HG03097 (cell line): Measurements from ENCODE around the gene RAB24.
"Not testable (repeated sequence)": the region's sequence is repeated elsewhere in the genome, so short reads cannot be mapped to it uniquely, and the experiment has no call there.

Source experiments
- ATAC-seq: cut with Tn5 transposase; IDR thresholded peaks from one replicate; pipeline ENCODE4 v1.9.1; 2021; ENCODE audit not compliant: unreplicated experiment, low FRiP score

Gene RAB24

GRCh38 chr5:177296581-177296980 is 6.9 kb downstream of the RAB24 start:
- no peak for ATAC-seq

- ATAC-seq = no peak
Measured at GRCh38 chr5:177295924-177296323, 7.6 kb downstream of the RAB24 start.

DNA sequence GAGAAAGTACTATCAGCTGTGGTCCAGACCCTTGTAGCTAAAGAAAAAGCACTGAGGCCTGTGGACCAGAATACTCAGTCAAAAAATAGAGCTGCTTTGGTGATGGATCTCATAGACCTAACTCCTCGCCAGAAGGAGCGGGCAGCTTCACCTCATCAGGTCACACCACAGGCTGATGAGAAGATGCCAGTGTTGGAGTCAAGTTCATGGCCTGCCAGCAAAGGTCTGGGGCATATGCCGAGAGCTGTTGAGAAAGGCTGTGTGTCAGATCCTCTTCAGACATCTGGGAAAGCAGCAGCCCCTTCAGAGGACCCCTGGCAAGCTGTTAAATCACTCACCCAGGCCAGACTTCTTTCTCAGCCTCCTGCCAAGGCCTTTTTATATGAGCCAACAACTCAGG is 8.9 kb downstream of the RAB24 start:
- no peak for ATAC-seq

GRCh38 chr5:177293819-177294581 is 9.5 kb downstream of the RAB24 start:
- no peak for ATAC-seq

GRCh38 chr5:177291735-177292134 is 11.8 kb downstream of the RAB24 start:
- no peak for ATAC-seq

GRCh38 chr5:177290816-177291596 is 12.5 kb downstream of the RAB24 start:
- no peak for ATAC-seq

DNA sequence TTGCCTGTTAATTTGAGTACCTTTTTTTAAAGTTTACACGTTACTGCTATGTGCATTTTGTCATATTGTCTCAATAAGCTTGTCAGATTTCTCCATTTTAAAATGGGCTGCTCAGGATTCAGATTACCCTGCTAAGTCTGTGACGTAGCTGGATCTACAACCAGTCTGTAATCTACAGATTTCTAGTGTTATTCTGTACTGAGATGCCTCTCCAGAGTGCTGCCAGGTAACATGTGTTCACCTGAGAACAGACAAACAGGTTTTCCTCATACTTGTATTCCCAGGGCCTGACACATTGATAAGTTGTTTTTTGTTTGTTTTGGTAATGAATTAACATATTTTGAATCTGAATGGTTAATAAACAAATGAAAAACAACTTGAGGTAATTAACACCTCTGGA is 15.3 kb downstream of the RAB24 start:
- ATAC-seq = no peak

DNA sequence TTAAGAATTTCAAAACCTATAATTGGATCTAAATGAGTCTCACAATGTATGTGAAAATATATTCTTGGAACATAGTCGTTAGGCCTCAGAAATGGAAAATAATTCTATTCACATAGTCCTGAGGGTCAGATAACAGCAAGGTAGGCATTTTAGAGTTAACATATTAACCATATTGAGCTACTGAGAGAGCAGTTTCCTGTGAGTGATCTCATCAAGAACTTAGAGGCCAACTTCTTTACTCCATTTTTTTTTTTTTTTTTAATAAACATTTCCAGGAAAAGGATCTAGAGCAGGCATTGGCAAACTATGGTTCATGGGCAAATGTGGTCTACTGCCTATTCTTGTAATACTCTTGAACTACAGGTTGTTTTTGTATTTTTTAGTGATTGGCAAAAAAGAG is 26.6 kb downstream of the RAB24 start:
- no peak for ATAC-seq

GRCh38 chr5:177275883-177276282 is 27.6 kb downstream of the RAB24 start:
- no peak for ATAC-seq

DNA sequence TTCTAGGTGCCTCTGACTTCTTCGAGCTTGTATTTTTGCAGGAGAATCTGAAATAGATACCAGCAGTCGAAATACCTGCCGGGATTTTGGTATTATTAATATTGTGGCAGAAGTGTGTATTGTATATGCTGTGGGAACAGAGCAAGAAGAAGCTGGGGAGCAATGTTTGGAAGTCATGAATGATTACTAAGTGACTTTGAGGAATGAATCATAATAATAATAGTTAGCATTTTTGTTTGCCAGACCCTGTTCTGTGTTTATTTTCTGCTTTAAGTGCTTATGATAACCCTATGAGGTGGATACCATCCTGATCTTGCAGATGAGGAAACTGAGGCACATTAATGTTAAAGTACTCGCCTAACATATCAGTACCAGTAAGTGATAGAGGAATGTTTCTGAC is 32.4 kb downstream of the RAB24 start:
- no peak for ATAC-seq

- no peak for ATAC-seq
Measured at GRCh38 chr5:177270653-177271052, 32.9 kb downstream of the RAB24 start.

DNA sequence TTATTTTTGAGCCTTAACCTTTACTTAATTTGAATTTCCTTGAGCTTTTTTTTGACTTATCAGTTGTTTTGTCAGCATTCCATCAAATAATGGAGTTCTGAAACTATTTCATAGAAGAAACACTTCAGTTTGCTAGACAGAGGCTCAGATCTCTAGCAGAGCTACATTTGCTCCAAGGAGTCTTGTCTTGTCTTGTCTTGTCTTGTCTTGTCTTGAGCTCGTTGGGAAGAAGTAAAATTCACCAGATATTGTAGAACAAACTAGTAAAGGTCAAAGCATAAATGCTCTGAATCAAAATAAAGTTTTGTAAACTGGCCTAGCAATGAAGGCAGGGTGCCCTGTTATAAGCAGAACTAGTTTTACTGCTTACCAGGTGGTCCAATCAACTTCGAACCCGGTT is 33.5 kb downstream of the RAB24 start:
- no peak for ATAC-seq

DNA sequence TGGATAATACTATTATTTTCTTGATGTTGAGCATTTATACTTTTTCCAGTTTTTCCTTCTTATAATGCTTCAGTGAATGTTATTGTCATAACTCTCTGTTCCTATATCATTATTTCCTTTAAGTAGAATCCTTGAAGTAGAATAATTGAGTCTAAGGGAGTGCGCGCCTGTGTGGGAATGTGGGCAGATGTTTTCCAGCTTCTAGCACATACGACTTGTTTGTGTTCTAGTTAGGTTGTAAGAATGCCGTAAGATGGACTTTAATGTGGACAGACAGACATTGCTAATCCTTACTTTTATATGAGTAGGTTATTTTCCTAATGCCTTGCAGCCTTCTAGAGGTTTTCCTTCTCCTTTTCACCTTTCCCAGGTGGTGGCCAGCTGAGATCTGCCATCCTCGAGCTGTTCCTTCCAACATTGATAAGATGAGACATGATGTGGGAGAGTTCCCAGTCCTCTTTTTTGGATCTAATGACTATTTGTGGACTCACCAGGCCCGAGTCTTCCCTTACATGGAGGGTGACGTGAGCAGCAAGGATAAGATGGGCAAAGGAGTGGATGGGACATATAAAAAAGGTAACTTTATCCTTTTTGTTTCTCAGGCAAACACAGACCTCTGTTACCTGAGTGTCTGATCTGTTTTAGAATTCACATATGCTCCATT is 34.2 kb downstream of the RAB24 start:
- no peak for ATAC-seq

DNA sequence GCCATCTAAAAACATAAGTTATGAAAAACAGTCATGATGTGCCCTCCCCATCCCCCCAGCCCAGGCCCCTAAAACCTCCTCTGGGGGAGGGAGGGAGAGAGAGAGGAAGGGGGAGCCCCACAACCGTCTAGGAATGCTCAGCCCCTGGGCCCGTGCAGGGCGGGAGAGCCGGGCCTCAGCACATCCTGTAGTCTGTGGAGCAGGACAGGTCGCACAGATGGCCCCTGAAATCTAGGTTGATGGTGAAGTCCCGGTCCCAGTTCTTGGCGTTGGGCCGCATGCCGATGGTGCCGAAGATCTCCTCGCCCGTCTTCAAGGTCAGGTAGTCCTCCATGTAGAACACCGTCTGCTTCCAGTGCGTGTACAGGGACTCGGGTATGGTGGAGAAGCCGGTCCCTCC is 38.1 kb downstream of the RAB24 start:
- no peak for ATAC-seq

DNA sequence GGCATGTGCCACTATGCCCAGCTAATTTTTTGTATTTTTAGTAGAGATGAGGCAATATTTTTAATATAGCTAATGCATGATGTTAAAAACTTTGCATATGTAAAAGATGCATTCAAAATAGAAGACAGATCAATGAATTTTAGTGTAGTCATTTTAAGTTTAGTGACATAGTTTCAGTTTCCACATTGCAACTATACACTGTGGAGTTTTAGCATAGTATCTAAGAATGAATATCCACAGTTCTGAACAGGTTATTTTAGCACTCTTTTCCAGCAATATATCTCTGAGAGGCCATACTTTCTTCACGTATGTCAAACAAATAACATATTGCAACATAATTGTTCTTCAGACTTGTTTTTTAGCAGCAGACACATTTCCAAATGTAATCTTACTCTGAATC is 39.3 kb downstream of the RAB24 start:
- ATAC-seq = no peak

- no peak for ATAC-seq
Measured at GRCh38 chr5:177261510-177261909, 42.0 kb downstream of the RAB24 start.

DNA sequence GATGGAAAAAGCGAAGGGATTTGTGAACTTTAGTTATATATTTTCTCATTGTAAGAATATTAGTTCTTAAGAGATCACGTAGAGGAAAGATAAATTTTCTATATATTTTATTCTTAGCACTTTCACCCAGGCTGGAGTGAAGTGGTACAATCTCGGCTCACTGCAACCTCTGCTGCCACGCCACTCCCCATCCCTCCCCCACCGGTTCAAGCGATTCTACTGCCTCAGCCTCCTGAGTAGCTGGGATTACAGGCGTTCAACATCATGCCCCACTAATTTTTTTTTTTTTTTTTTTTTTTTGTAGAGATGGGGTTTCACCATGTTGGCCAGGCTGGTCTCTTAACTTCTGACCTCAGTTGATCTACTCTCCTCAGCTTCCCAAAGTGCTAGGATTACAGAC is 42.6 kb downstream of the RAB24 start:
- no peak for ATAC-seq

DNA sequence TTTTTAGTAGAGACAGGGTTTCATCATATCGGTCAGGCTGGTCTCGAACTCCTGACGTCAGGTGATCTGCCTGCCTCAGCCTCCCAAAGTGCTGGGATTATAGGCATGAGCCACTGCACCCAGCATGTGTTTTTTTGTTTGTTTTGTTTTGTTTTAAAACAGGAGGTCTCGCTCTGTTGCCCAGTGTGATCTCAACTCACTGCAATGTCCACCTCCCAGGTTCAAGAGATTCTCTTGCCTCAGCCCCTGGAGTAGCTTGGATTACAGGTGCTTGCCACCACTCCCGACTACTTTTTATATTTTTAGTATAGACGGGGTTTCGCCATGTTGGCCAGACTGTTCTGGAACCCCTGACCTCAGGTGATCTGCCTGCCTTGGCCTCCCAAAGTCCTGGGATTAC is 44.8 kb downstream of the RAB24 start:
- not testable (repeated sequence) for ATAC-seq

DNA sequence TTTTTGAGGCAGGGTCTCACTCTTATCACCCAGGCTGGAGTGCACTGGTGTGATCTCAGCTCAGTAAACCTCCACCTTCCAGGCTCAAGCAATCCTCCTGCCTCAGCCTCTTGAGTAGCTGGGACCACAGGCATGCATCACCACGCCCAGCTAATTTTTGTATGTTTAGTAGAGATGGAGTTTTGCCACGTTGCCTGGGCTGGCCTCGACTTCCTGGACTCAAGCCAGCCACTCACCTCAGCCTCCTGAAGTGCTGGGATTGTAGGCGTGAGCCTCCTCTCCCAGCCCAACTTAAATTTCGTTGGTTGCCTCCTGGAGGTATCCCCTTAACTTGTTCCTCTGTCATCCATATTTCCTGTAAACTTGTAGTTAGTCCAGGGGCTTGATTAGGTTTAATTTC is 47.2 kb downstream of the RAB24 start:
- no peak for ATAC-seq

GRCh38 chr5:177253252-177253651 is 50.3 kb downstream of the RAB24 start:
- ATAC-seq = no peak
